Mesenchymal stem cell (in vitro differentiated cells and primary cell): ENCODE measurements around the gene RBM15B.

Experiments
- DNase-seq: peaks from one replicate; pipeline ENCODE4 v3.0.0-alpha.2; 2013
- H2AFZ ChIP-seq: one replicate; pipeline ENCODE4 v1.6.1; 2013; ENCODE audit warnings: low read depth, mild to moderate bottlenecking, control low read depth, inconsistent platforms, low read length, moderate library complexity
- H2AK5ac ChIP-seq: 2 replicates; pipeline ENCODE4 v1.6.1; 2013; ENCODE audit warnings: low read length, moderate library complexity, mild to moderate bottlenecking, inconsistent platforms; ENCODE audit not compliant: severe bottlenecking
- H2BK120ac ChIP-seq: one replicate; pipeline ENCODE4 v1.6.1; 2013; ENCODE audit warnings: low read depth, mild to moderate bottlenecking, inconsistent platforms, low read length, moderate library complexity
- H2BK12ac ChIP-seq, 2 experiments: one replicate each; pipeline ENCODE4 v1.6.1; 2013; ENCODE audit warnings: inconsistent platforms in 2 of 2, low read length in 2 of 2, mild to moderate bottlenecking in 2 of 2, moderate library complexity in 2 of 2, control low read depth in 1 of 2
- H2BK15ac ChIP-seq: one replicate; pipeline ENCODE4 v1.6.1; 2013; ENCODE audit warnings: mild to moderate bottlenecking, low read depth, inconsistent platforms; ENCODE audit not compliant: poor library complexity, severe bottlenecking
- H2BK5ac ChIP-seq: 2 replicates; pipeline ENCODE4 v1.6.1; 2013; ENCODE audit warnings: low read depth, mild to moderate bottlenecking, low read length, control low read depth, inconsistent platforms; ENCODE audit not compliant: poor library complexity, severe bottlenecking
- H3K14ac ChIP-seq, 2 experiments: one replicate each; pipeline ENCODE4 v1.6.1; 2013; ENCODE audit warnings: inconsistent platforms in 2 of 2, low read length in 2 of 2, control low read depth in 1 of 2, mild to moderate bottlenecking in 1 of 2, moderate library complexity in 1 of 2
- H3K18ac ChIP-seq, 2 experiments: one replicate each; pipeline ENCODE4 v1.6.1; 2013; ENCODE audit warnings: inconsistent platforms in 2 of 2, low read length in 2 of 2, control low read depth in 1 of 2, low read depth in 1 of 2, mild to moderate bottlenecking in 1 of 2
- H3K23ac ChIP-seq, 2 experiments: one replicate each; pipeline ENCODE4 v1.6.1; 2013; ENCODE audit warnings: inconsistent platforms in 2 of 2, low read length in 2 of 2, mild to moderate bottlenecking in 2 of 2, moderate library complexity in 2 of 2, control low read depth in 1 of 2
- H3K27ac ChIP-seq: 2 replicates; pipeline ENCODE4 v1.5.1; 2013; ENCODE audit warnings: mild to moderate bottlenecking, moderate library complexity, low read length, control low read depth, inconsistent platforms; ENCODE audit not compliant: poor library complexity, severe bottlenecking
- H3K27me3 ChIP-seq, 2 experiments: 2 replicates each; pipeline versions ENCODE4 v1.6.1 to v1.7.0; 2013; ENCODE audit warnings: low read length in 2 of 2, mild to moderate bottlenecking in 2 of 2, moderate library complexity in 2 of 2, control low read depth in 1 of 2, inconsistent platforms in 1 of 2; ENCODE audit not compliant: control insufficient read depth in 1 of 2, insufficient read depth in 1 of 2
- H3K36me3 ChIP-seq, 2 experiments: 2 replicates each; pipeline versions ENCODE4 v1.6.1 to v1.7.0; 2013; ENCODE audit warnings: low read length in 2 of 2, control low read depth in 1 of 2, inconsistent platforms in 1 of 2, low read depth in 1 of 2, mild to moderate bottlenecking in 1 of 2; ENCODE audit not compliant: insufficient read depth in 2 of 2, control insufficient read depth in 1 of 2
- H3K4ac ChIP-seq, 2 experiments: one replicate each; pipeline ENCODE4 v1.6.1; 2013; ENCODE audit warnings: inconsistent platforms in 2 of 2, low read length in 2 of 2, mild to moderate bottlenecking in 2 of 2, moderate library complexity in 2 of 2, control low read depth in 1 of 2, low read depth in 1 of 2
- H3K4me1 ChIP-seq: 2 replicates; pipeline ENCODE4 v1.6.1; 2013; ENCODE audit warnings: low read depth, low read length, control low read depth; ENCODE audit not compliant: control insufficient read depth, insufficient read depth
- H3K4me2 ChIP-seq: 2 replicates; pipeline ENCODE4 v1.6.1; 2013; ENCODE audit warnings: low read length, mild to moderate bottlenecking, inconsistent platforms; ENCODE audit not compliant: poor library complexity, severe bottlenecking
- H3K4me3 ChIP-seq, 2 experiments: 2 replicates each; pipeline versions ENCODE4 v1.5.1 to v1.7.0; 2013; ENCODE audit warnings: low read length in 2 of 2, mild to moderate bottlenecking in 2 of 2, control low read depth in 1 of 2, low read depth in 1 of 2; ENCODE audit not compliant: insufficient read depth in 1 of 2
- H3K79me1 ChIP-seq: replicated peaks from 2 replicates; pipeline ENCODE4 v1.6.1; 2013; ENCODE audit warnings: mild to moderate bottlenecking, control low read depth, low read length, inconsistent platforms; ENCODE audit not compliant: poor library complexity, severe bottlenecking
- H3K9ac ChIP-seq: 2 replicates; pipeline ENCODE4 v1.7.0; 2013; ENCODE audit warnings: mild to moderate bottlenecking, low read length, moderate library complexity
- H3K9me3 ChIP-seq: 2 replicates; pipeline ENCODE4 v1.7.0; 2013; ENCODE audit warnings: mild to moderate bottlenecking, low read length; ENCODE audit not compliant: control insufficient read depth
- H4K8ac ChIP-seq: one replicate; pipeline ENCODE4 v1.6.1; 2013; ENCODE audit warnings: inconsistent platforms, mild to moderate bottlenecking, low read length, moderate library complexity
- H4K91ac ChIP-seq: one replicate; pipeline ENCODE4 v1.6.1; 2013; ENCODE audit warnings: mild to moderate bottlenecking, low read length, inconsistent platforms
- WGBS: methylation state at CpG from one replicate; pipeline ENCODE4 v1.1.7; 2013; ENCODE audit warnings: mixed read lengths; 5-methylcytosine and 5-hydroxymethylcytosine counted together

The RBM15B gene

DNA sequence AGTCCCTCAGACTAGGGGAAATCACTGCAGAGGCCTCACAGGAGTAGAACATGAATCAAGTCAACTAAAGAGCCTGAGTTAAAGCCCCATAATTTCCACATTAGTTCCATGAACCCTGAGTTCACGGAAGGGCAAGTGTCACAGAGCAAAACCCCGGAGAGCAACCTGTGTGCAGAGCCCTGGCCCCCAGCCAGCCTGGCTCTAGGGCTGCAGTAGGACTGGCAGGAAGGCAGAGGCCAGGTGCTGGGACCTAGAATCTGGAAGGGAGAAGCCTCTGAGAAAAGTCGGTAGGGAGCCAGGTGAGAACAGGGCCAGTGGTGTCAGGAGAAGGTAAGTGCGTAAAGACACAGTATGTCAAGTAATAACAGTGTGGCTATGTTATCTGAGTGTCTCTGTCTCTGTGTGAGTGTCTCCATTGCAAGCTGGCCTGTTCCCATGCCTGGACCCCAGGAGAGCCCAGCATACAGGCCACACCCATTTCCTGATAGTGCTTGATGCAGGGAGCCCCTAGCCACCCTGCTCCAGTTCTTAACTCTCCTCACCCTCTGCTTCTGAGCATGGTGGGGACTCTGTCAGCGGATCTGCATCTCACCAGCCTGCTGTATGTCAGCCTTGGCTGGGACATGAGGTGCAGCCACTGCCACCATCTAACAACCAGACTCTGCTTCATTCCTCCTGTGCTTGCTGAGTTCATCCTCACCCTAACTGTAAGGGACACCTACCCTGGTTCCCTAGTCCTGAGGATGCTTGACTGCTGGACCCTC, 17.2 kb upstream of the RBM15B start:
- H3K27me3 ChIP-seq: peaks cover 0 to 10% of the 10 kb centered on the region in 2 experiments

DNA sequence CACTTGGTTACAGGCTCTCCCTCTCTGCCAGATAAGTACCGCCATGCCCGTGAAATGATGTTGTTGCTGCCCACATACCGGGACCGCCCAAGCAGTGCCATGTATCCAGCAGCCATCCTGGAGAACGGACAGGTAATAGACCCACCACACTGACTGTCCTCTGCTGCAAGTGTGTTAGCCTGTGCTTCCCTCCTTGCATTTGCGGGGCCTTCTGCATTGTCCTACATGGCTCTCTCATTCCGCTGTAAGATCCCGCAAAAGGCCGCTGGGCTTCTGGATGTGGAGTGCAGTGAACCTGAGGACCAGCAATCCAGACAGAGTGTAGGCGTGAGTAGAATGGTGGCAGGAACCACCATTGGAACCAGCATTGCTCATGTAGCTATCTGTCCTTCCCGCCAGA, 16.6 kb upstream of the RBM15B start:
- no peaks in the 10 kb centered on the region for H3K9me3 ChIP-seq
- H3K79me1 ChIP-seq: no peaks in the 10 kb centered on the region
- no peaks in the 10 kb centered on the region for H3K36me3 ChIP-seq
- H2BK12ac ChIP-seq: no peak overlapping the region
- H2BK15ac ChIP-seq: no peak overlapping the region
- H2AK5ac ChIP-seq: no peak overlapping the region
- H3K4ac ChIP-seq: no peak overlapping the region
- H3K18ac ChIP-seq: no peak overlapping the region
- H2AFZ ChIP-seq: no peak overlapping the region
- peaks cover 0 to 9% of the 10 kb centered on the region in 2 experiments for H3K27me3 ChIP-seq
- H3K4me2 ChIP-seq: no peak overlapping the region
- H4K91ac ChIP-seq: no peak overlapping the region
- no peaks in the 10 kb centered on the region for H3K4me1 ChIP-seq
- H3K23ac ChIP-seq: no peak overlapping the region
- H2BK120ac ChIP-seq: no peak overlapping the region
- no peak overlapping the region for H4K8ac ChIP-seq
- no peak overlapping the region for H3K4me3 ChIP-seq
- 95% methylated on average over 11 of the region's 11 CpGs for WGBS
- H3K27ac ChIP-seq: no peak overlapping the region
- H3K14ac ChIP-seq: no peak overlapping the region
- H3K9ac ChIP-seq: no peak overlapping the region
- H2BK5ac ChIP-seq: no peak overlapping the region
- no peak for DNase-seq

More for the DNA sequence above, 17.2 kb upstream of the RBM15B start:
- Histone ChIP-seq H4K8ac (no peak overlapping the region), H2BK5ac (no peak overlapping the region), H2BK120ac (no peak overlapping the region), H3K9me3 (no peaks in the 10 kb centered on the region), H2BK12ac (no peak overlapping the region), H2BK15ac (no peak overlapping the region), H3K4me2 (no peak overlapping the region), H3K9ac (no peak overlapping the region), H2AFZ (no peak overlapping the region), H3K79me1 (no peaks in the 10 kb centered on the region), H3K4ac (no peak overlapping the region), H3K14ac (no peak overlapping the region), H3K4me3 (no peak overlapping the region), H3K4me1 (no peaks in the 10 kb centered on the region), H3K18ac (no peak overlapping the region), H4K91ac (no peak overlapping the region), H3K27ac (no peak overlapping the region), H3K36me3 (no peaks in the 10 kb centered on the region), H2AK5ac (no peak overlapping the region), H3K23ac (no peak overlapping the region)
- WGBS: 89% methylated on average over 5 of the region's 5 CpGs
- no peak for DNase-seq

DNA sequence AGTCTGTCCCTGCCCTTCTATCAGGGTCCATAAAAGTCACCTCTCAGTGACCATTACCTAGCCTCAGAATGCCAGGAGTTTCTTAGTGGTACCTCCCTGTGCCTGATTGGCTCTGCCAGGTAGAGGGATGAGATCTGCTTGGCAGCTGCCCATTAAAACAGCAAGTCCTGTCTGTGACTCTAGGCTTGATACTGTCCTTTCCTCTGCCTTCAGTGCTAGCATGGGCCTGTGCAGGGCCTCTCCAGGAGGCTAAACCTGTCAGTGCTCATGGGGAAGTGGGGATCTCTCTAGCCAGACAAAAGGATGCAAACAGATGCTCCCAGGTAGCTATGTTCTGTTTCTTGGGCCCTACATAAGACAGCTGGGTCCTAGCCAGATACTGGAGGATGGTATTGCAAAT, 15.9 kb upstream of the RBM15B start:
- no peak overlapping the region for H3K27ac ChIP-seq

DNA sequence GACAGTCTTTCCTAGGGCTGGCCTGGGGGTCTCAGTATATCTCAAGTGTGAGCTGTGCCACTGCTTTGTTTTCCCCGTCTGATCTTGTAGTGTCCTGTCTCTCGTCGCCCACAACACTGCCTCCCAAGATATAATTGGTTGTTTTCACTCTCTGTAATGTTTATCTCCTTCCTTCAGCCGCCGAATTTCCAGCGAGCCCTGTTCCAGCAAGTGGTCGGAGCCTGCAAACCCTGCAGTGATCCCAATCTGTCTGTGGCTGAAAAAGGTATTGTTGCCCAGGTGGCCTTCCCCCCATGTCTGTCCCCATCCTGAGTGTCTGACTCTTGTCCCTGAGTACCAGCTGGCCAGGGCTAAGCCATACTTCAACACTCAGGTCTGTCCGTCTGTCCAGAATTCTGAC, 15.5 kb upstream of the RBM15B start:
- H3K4ac ChIP-seq: no peak overlapping the region
- H2BK120ac ChIP-seq: no peak overlapping the region
- H2BK15ac ChIP-seq: no peak overlapping the region
- H2BK5ac ChIP-seq: no peak overlapping the region
- no peak overlapping the region for H3K27ac ChIP-seq
- peaks cover 0 to 3% of the 10 kb centered on the region in 2 experiments for H3K27me3 ChIP-seq
- H3K4me2 ChIP-seq: no peak overlapping the region
- no peak overlapping the region for H2AK5ac ChIP-seq
- H3K23ac ChIP-seq: no peak overlapping the region
- no peak for DNase-seq
- no peak overlapping the region for H3K18ac ChIP-seq
- no peaks in the 10 kb centered on the region for H3K79me1 ChIP-seq
- H3K14ac ChIP-seq: no peak overlapping the region
- H4K91ac ChIP-seq: no peak overlapping the region
- no peak overlapping the region for H3K9ac ChIP-seq
- no peaks in the 10 kb centered on the region for H3K4me1 ChIP-seq
- no peaks in the 10 kb centered on the region for H3K36me3 ChIP-seq
- 87% methylated on average over 8 of the region's 8 CpGs for WGBS
- H2AFZ ChIP-seq: no peak overlapping the region
- no peak overlapping the region for H4K8ac ChIP-seq
- H3K4me3 ChIP-seq: no peak overlapping the region
- no peak overlapping the region for H2BK12ac ChIP-seq
- H3K9me3 ChIP-seq: no peaks in the 10 kb centered on the region

More for the DNA sequence above, 15.9 kb upstream of the RBM15B start:
- Histone ChIP-seq H3K4me3 (no peak overlapping the region), H3K79me1 (no peaks in the 10 kb centered on the region), H3K4me1 (no peaks in the 10 kb centered on the region), H2BK5ac (no peak overlapping the region), H3K4me2 (no peak overlapping the region), H4K91ac (no peak overlapping the region), H2BK12ac (no peak overlapping the region), H3K4ac (no peak overlapping the region), H2BK120ac (no peak overlapping the region), H3K18ac (no peak overlapping the region), H3K27me3 (peaks cover 0 to 3% of the 10 kb centered on the region in 2 experiments), H2AFZ (no peak overlapping the region), H2AK5ac (no peak overlapping the region), H3K23ac (no peak overlapping the region), H4K8ac (no peak overlapping the region), H3K9me3 (no peaks in the 10 kb centered on the region), H3K14ac (no peak overlapping the region), H2BK15ac (no peak overlapping the region), H3K36me3 (no peaks in the 10 kb centered on the region), H3K9ac (no peak overlapping the region)
- no peak for DNase-seq
